ENCODE results near the gene CUL1.

CUL1 gene

GRCh38 chr7:148787571-148788295 lies 89.0 kb downstream of the CUL1 start:
- Histone ChIP-seq H3K79me2 (ENCODE audit: insufficient read depth, low read length) (no peaks in the 10 kb centered on the region), H3K4me3 (ENCODE audit: low read depth, low read length, poor library complexity, severe bottlenecking) (no peak overlapping the region), H4K20me1 (ENCODE audit: insufficient read depth, low read length) (no peaks in the 10 kb centered on the region), H3F3A (ENCODE audit: insufficient read depth, low read length) (no peaks in the 10 kb centered on the region), H3K4me2 (ENCODE audit: low read length) (no peak overlapping the region), H3K27me3 (ENCODE audit: insufficient read depth, low read length) (no peaks in the 10 kb centered on the region), H3K9me2 (ENCODE audit: low read depth, low read length) (no peaks in the 10 kb centered on the region), H3K9ac (ENCODE audit: low read length) (no peak overlapping the region), H3K9me3 (ENCODE audit: low read length) (no peaks in the 10 kb centered on the region), H3K36me3 (ENCODE audit: insufficient read depth, low read length) (peaks cover 90% of the 10 kb centered on the region), H2AFZ (ENCODE audit: low read length) (no peak overlapping the region), H3K27ac (ENCODE audit: low read depth, low read length, poor library complexity, severe bottlenecking) (no peak overlapping the region), H3K4me1 (ENCODE audit: insufficient read depth, low read length, severe bottlenecking) (no peaks in the 10 kb centered on the region)
- TF ChIP-seq, protein P1, sequence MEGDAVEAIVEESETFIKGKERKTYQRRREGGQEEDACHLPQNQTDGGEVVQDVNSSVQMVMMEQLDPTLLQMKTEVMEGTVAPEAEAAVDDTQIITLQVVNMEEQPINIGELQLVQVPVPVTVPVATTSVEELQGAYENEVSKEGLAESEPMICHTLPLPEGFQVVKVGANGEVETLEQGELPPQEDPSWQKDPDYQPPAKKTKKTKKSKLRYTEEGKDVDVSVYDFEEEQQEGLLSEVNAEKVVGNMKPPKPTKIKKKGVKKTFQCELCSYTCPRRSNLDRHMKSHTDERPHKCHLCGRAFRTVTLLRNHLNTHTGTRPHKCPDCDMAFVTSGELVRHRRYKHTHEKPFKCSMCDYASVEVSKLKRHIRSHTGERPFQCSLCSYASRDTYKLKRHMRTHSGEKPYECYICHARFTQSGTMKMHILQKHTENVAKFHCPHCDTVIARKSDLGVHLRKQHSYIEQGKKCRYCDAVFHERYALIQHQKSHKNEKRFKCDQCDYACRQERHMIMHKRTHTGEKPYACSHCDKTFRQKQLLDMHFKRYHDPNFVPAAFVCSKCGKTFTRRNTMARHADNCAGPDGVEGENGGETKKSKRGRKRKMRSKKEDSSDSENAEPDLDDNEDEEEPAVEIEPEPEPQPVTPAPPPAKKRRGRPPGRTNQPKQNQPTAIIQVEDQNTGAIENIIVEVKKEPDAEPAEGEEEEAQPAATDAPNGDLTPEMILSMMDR (IDR thresholded peaks at IDR 0.05; ENCODE audit: low read length): no peak
- no peak for TF ChIP-seq EZH2 (IDR thresholded peaks at IDR 0.05; ENCODE audit: borderline replicate concordance, low read length)

DNA sequence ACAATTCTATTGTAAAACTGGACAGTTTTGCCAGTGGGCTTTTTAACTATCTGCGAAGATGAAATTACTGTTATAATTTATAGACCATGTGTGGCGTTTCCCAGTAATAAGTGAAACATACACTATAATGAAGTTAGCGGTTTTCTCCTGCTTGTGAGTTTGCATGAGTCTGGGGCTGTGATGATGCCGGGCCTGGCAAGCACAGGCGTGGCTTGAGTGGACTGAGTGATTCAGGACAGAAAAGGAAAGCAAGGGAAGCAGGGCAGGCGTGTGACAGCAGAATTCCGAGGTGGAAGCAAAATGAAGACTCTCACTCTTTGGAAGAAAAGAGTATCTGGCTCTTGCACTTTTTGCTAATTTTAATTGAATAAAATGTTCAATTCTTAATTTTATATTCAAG lies 90.5 kb downstream of the CUL1 start:
- no peak overlapping the region for H3K27ac ChIP-seq (ENCODE audit: low read depth, low read length, poor library complexity, severe bottlenecking)
- H4K20me1 ChIP-seq (ENCODE audit: insufficient read depth, low read length): no peaks in the 10 kb centered on the region
- no peak overlapping the region for H3K9ac ChIP-seq (ENCODE audit: low read length)
- TF ChIP-seq, protein P1 (IDR thresholded peaks at IDR 0.05; ENCODE audit: low read length): no peak
- no peak for TF ChIP-seq EZH2 (IDR thresholded peaks at IDR 0.05; ENCODE audit: borderline replicate concordance, low read length)
- H3K4me3 ChIP-seq (ENCODE audit: low read depth, low read length, poor library complexity, severe bottlenecking): no peak overlapping the region
- no peak overlapping the region for H3K4me2 ChIP-seq (ENCODE audit: low read length)
- no peak overlapping the region for H2AFZ ChIP-seq (ENCODE audit: low read length)
- no peaks in the 10 kb centered on the region for H3K4me1 ChIP-seq (ENCODE audit: insufficient read depth, low read length, severe bottlenecking)
- H3K36me3 ChIP-seq (ENCODE audit: insufficient read depth, low read length): peaks cover 97% of the 10 kb centered on the region
- no peaks in the 10 kb centered on the region for H3K27me3 ChIP-seq (ENCODE audit: insufficient read depth, low read length)
- H3K9me3 ChIP-seq (ENCODE audit: low read length): no peaks in the 10 kb centered on the region
- no peaks in the 10 kb centered on the region for H3K79me2 ChIP-seq (ENCODE audit: insufficient read depth, low read length)
- H3K9me2 ChIP-seq (ENCODE audit: low read depth, low read length): no peaks in the 10 kb centered on the region
- H3F3A ChIP-seq (ENCODE audit: insufficient read depth, low read length): no peaks in the 10 kb centered on the region

GRCh38 chr7:148790131-148790726 lies 91.5 kb downstream of the CUL1 start:
- Histone ChIP-seq H3K4me2 (ENCODE audit: low read length) (no peak overlapping the region), H3K27me3 (ENCODE audit: insufficient read depth, low read length) (no peaks in the 10 kb centered on the region), H3K4me1 (ENCODE audit: insufficient read depth, low read length, severe bottlenecking) (no peaks in the 10 kb centered on the region), H3K36me3 (ENCODE audit: insufficient read depth, low read length) (peaks cover 93% of the 10 kb centered on the region), H2AFZ (ENCODE audit: low read length) (no peak overlapping the region), H3K9me2 (ENCODE audit: low read depth, low read length) (no peaks in the 10 kb centered on the region), H3K27ac (ENCODE audit: low read depth, low read length, poor library complexity, severe bottlenecking) (no peak overlapping the region), H3K4me3 (ENCODE audit: low read depth, low read length, poor library complexity, severe bottlenecking) (no peak overlapping the region), H3K9ac (ENCODE audit: low read length) (no peak overlapping the region), H3K9me3 (ENCODE audit: low read length) (no peaks in the 10 kb centered on the region), H3K79me2 (ENCODE audit: insufficient read depth, low read length) (no peaks in the 10 kb centered on the region), H3F3A (ENCODE audit: insufficient read depth, low read length) (no peaks in the 10 kb centered on the region), H4K20me1 (ENCODE audit: insufficient read depth, low read length) (no peaks in the 10 kb centered on the region)
- TF ChIP-seq, protein P1 (IDR thresholded peaks at IDR 0.05; ENCODE audit: low read length): no peak

Data from OCI-LY1 (cell line).